ENCODE results near the gene KANK2.

KANK2 gene

DNA sequence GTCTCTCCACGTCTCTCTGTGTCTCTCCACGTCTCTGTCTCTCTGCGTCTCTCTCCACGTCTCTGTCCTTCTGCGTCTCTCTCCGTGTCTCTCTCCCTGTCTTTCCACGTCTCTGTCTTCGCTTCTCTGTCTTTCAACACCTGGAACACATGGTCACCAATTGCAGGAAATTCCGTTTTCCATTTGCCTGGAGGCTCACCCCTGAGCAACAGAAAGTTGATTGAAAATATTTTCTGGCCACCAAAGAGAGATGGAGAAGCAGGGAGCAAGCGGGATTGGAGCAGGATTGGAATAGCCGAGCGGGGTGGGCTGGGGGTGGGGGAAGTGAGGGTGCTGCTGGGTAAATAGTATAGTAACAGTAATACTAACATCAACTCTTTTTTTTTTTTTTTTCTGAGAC, 1.7 kb downstream of the KANK2 start:
- TF ChIP-seq CTCF (conservative IDR thresholded peaks at IDR 0.05) = no peak
- no peak overlapping the region for H3K27ac ChIP-seq

GRCh38 chr19:11194656-11195558, 2.4 kb downstream of the KANK2 start:
- TF ChIP-seq CTCF (conservative IDR thresholded peaks at IDR 0.05) = no peak
- no peak overlapping the region for H3K27ac ChIP-seq

GRCh38 chr19:11194173-11194572, 3.2 kb downstream of the KANK2 start:
- no peak for TF ChIP-seq CTCF (conservative IDR thresholded peaks at IDR 0.05)
- no peak overlapping the region for H3K27ac ChIP-seq

DNA sequence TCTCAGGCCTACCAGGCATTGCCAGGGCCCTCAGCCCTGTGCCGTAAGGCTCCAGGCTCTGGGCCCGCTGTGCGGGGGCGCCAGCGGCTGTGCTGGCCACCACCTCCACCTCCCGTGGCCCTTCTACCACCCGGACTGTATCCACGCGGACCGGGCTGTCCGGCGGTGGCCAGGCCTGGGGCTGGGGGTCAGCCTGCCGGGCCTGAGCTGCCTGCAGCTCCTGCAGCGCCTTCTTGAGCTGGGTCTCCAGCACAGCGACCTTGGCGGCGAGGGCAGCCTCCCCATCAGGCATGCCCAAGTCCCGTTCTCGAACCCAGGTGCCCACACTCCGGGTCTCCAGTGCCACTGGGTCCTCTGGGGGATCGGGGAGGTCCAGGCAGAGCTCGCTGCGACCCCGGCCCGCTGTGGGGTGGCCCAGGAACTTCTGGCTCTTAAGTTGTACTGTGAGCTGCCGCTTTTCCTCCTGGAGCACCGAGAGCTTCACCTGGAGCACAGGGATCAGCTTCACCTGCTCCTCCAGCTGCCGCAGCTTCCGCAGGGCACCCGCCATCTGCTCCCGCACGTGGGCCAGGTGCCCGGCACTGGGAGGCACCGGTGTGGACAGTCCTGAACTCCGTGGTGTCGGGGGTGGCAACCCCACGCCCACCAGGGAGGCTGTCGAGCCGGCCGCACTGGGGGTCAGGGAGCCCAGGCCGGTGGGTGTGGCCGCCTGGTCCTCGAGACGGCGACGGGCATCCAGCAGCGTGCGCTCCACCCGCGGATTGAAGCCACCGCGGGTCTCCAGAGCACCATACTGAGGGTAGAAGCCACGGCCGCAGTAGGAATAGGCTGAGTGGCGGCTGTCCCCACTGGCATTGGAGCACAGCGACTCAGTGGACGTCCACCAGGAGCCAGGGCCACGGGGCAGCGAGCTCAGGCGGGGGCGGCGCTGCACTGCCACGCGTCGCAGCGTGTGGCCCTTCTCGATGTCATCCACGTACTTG, 4.1 kb downstream of the KANK2 start:
- no peak for TF ChIP-seq CTCF (conservative IDR thresholded peaks at IDR 0.05)
- H3K27ac ChIP-seq = no peak overlapping the region

DNA sequence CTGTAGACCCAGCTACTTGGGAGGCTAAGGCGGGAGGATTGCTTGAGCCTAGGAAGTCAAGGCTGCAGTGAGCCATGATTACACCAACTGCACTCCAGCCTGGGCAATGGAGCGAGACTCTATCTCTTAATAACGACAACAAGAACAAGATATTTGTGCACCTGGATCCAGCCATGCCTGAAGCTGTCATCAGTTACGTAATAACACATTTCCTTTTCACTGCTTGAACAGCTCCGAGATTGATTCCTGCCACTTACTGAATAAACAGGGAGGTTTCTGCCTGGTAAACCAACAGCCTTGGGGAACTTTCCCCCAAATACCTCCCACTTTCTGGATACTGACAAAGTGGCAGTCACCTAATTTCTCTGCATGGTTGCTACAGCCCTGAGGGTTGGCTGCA, 5.4 kb downstream of the KANK2 start:
- no peak for TF ChIP-seq CTCF (conservative IDR thresholded peaks at IDR 0.05)
- no peak overlapping the region for H3K27ac ChIP-seq

DNA sequence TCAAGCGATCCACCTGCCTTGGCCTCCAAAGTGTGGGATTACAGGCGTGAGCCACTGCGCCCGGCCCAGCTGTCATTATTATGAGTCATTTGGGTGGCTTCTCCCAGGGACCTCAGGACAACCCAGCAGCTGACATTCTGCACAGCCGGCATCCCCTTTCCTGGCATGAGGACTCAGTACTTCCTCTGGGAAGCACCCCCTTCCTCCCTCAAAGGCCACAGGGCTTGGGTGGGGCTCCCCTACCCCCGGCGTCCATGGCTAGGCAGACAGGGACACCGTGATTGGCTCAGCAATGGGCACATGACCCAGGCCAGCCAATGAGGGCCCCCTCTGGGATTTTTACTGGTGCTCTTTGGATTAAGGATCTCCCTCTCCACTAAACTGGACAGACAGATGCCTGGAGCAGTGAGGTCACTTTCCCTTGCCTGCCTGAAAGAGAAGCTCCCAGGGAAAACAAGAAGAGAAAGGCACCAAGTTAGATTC, 6.0 kb downstream of the KANK2 start:
- no peak overlapping the region for H3K27ac ChIP-seq
- no peak for TF ChIP-seq CTCF (conservative IDR thresholded peaks at IDR 0.05)

DNA sequence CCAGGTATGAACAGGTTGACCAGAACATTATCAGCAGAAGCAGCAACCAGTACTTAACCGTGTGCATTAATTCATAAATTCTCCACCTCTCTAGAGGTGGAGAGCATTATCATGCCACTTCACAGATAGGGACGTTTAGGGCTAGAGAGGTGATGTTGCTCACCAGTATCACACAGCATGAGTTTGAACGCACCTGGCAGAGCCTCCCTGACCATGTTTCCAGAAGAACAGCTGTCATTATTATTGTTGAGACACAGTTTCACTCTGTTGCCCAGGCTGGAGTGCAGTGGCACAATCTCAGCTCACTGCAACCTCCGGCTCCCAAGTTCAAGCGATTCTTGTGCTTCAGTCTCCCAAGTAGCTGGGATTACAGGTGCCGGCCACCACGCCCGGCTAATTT, 6.8 kb downstream of the KANK2 start:
- no peak overlapping the region for H3K27ac ChIP-seq
- TF ChIP-seq CTCF (conservative IDR thresholded peaks at IDR 0.05) = no peak
